H9 (cell line): ENCODE data around the gene PCCA. TPM values are rescaled to one million over a fixed set of nuclear protein-coding genes. Genes with fewer than 3 reads are reported as not detected.
A peak's percentile ranks its signal among the peaks of the same experiment; 100 is the strongest.

Experiments used
- DNase-seq: peaks from one replicate; pipeline ENCODE4 v3.0.0-alpha.2; 2017
- H2AFZ ChIP-seq: one replicate; pipeline ENCODE4 v1.6.1; 2013; ENCODE audit warnings: mild to moderate bottlenecking, low read length, control low read depth, moderate library complexity
- H2AK5ac ChIP-seq: 2 replicates; pipeline ENCODE4 v1.6.1; 2013; ENCODE audit warnings: low read length, control low read depth, mixed read lengths; ENCODE audit not compliant: insufficient read length
- H2BK120ac ChIP-seq: one replicate; pipeline ENCODE4 v1.6.1; 2013; ENCODE audit warnings: low read depth, mild to moderate bottlenecking, low read length, control low read depth, inconsistent platforms; ENCODE audit not compliant: poor library complexity, severe bottlenecking
- H2BK12ac ChIP-seq: 2 replicates; pipeline ENCODE4 v1.6.1; 2013; ENCODE audit warnings: low read length, control low read depth, mixed read lengths, low read depth; ENCODE audit not compliant: insufficient read length
- H2BK15ac ChIP-seq: 2 replicates; pipeline ENCODE4 v1.6.1; 2013; ENCODE audit warnings: low read depth, low read length, control low read depth
- H2BK20ac ChIP-seq: one replicate; pipeline ENCODE4 v1.6.1; 2013; ENCODE audit warnings: low read depth, mild to moderate bottlenecking, low read length, control low read depth, inconsistent platforms; ENCODE audit not compliant: poor library complexity, severe bottlenecking
- H2BK5ac ChIP-seq: 2 replicates; pipeline ENCODE4 v1.6.1; 2013; ENCODE audit warnings: low read length, control low read depth, mixed read lengths; ENCODE audit not compliant: insufficient read length
- H3K14ac ChIP-seq: 2 replicates; pipeline ENCODE4 v1.6.1; 2013; ENCODE audit warnings: low read length, control low read depth; ENCODE audit not compliant: insufficient read depth
- H3K18ac ChIP-seq: 2 replicates; pipeline ENCODE4 v1.6.1; 2013; ENCODE audit warnings: low read depth, mild to moderate bottlenecking, mixed read lengths, low read length, control low read depth; ENCODE audit not compliant: insufficient read length
- H3K23ac ChIP-seq: 2 replicates; pipeline ENCODE4 v1.6.1; 2013; ENCODE audit warnings: low read length, control low read depth, mixed read lengths, low read depth; ENCODE audit not compliant: insufficient read length
- H3K23me2 ChIP-seq: 2 replicates; pipeline ENCODE4 v1.6.1; 2013; ENCODE audit warnings: low read depth, mild to moderate bottlenecking, mixed read lengths, low read length, control low read depth; ENCODE audit not compliant: insufficient read length, poor library complexity, severe bottlenecking
- H3K27ac ChIP-seq: 2 replicates; pipeline ENCODE4 v1.5.1; 2013; ENCODE audit warnings: low read length, control low read depth, mixed read lengths, low read depth; ENCODE audit not compliant: insufficient read length
- H3K27me3 ChIP-seq: 2 replicates; pipeline ENCODE4 v1.6.1; 2013; ENCODE audit warnings: low read length, control low read depth, inconsistent platforms; ENCODE audit not compliant: insufficient read depth
- H3K4ac ChIP-seq: 2 replicates; pipeline ENCODE4 v1.6.1; 2013; ENCODE audit warnings: low read depth, mild to moderate bottlenecking, control low read depth, inconsistent platforms, low read length, moderate library complexity
- H3K4me1 ChIP-seq: 2 replicates; pipeline ENCODE4 v1.6.1; 2013; ENCODE audit warnings: low read length, control low read depth, inconsistent platforms; ENCODE audit not compliant: insufficient read depth
- H3K4me2 ChIP-seq: 2 replicates; pipeline ENCODE4 v1.6.1; 2013; ENCODE audit warnings: low read length, control low read depth, mixed read lengths; ENCODE audit not compliant: insufficient read length, insufficient read depth
- H3K56ac ChIP-seq: 2 replicates; pipeline ENCODE4 v1.6.1; 2013; ENCODE audit warnings: low read depth, mild to moderate bottlenecking, mixed read lengths, low read length, control low read depth; ENCODE audit not compliant: insufficient read length
- H3K79me1 ChIP-seq: 2 replicates; pipeline ENCODE4 v1.6.1; 2013; ENCODE audit warnings: low read depth, mild to moderate bottlenecking, moderate library complexity, low read length, control low read depth, inconsistent platforms; ENCODE audit not compliant: insufficient read depth, poor library complexity, severe bottlenecking
- H3K79me2 ChIP-seq: 2 replicates; pipeline ENCODE4 v1.6.1; 2013; ENCODE audit warnings: low read length, control low read depth, inconsistent platforms; ENCODE audit not compliant: insufficient read depth
- H3K9ac ChIP-seq: 2 replicates; pipeline ENCODE4 v1.6.1; 2013; ENCODE audit warnings: low read length, control low read depth, mixed read lengths; ENCODE audit not compliant: insufficient read length; ENCODE audit errors: extremely low read depth
- H3K9me3 ChIP-seq: one replicate; pipeline ENCODE4 v1.6.1; 2013; ENCODE audit warnings: low read depth, low read length, inconsistent platforms; ENCODE audit not compliant: control insufficient read depth
- H3T11ph ChIP-seq: one replicate; pipeline ENCODE4 v1.6.1; 2013; ENCODE audit warnings: mild to moderate bottlenecking, low read length, control low read depth, inconsistent platforms
- H4K20me1 ChIP-seq: one replicate; pipeline ENCODE4 v1.6.1; 2013; ENCODE audit not compliant: control insufficient read depth, insufficient read length, insufficient read depth
- H4K5ac ChIP-seq: 2 replicates; pipeline ENCODE4 v1.6.1; 2013; ENCODE audit warnings: low read depth, mild to moderate bottlenecking, mixed read lengths, low read length, control low read depth; ENCODE audit not compliant: insufficient read length
- H4K8ac ChIP-seq: replicated peaks from 2 replicates; pipeline ENCODE4 v1.6.1; 2013; ENCODE audit warnings: low read length, control low read depth, mixed read lengths, low read depth; ENCODE audit not compliant: insufficient read length
- H4K91ac ChIP-seq: 2 replicates; pipeline ENCODE4 v1.6.1; 2013; ENCODE audit warnings: low read depth, mild to moderate bottlenecking, moderate library complexity, mixed read lengths, low read length, control low read depth; ENCODE audit not compliant: insufficient read length
- H3K27ac Mint-ChIP-seq, 3 experiments: 2 replicates in 2 of 3; 3 replicates in 1 of 3; pipeline ENCODE4 v1.8.0; 2020 to 2021; ENCODE audit warnings: mixed read lengths in 3 of 3, mild to moderate bottlenecking in 1 of 3, moderate library complexity in 1 of 3
- H3K27me3 Mint-ChIP-seq: 2 replicates; pipeline ENCODE4 v1.8.0; 2021; ENCODE audit warnings: low read depth, mild to moderate bottlenecking, moderate library complexity, mixed read lengths
- H3K36me3 Mint-ChIP-seq, 3 experiments: 2 replicates in 2 of 3; 3 replicates in 1 of 3; pipeline ENCODE4 v1.8.0; 2020 to 2021; ENCODE audit warnings: low read depth in 3 of 3, mixed read lengths in 3 of 3; ENCODE audit not compliant: insufficient read depth in 1 of 3
- H3K4me1 Mint-ChIP-seq, 2 experiments: 2 replicates each; pipeline ENCODE4 v1.8.0; 2020; ENCODE audit warnings: mixed read lengths in 2 of 2
- H3K4me3 Mint-ChIP-seq, 2 experiments: 2 replicates in 1 of 2; 3 replicates in 1 of 2; pipeline ENCODE4 v1.8.0; 2020 to 2021; ENCODE audit warnings: mild to moderate bottlenecking in 2 of 2, mixed read lengths in 2 of 2, moderate library complexity in 1 of 2
- H3K9me3 Mint-ChIP-seq, 2 experiments: 2 replicates in 1 of 2; 3 replicates in 1 of 2; pipeline ENCODE4 v1.8.0; 2020; ENCODE audit warnings: mild to moderate bottlenecking in 2 of 2, mixed read lengths in 2 of 2, moderate library complexity in 1 of 2
- CTCF ChIP-seq: fragments of 200-600 bp; sonication (generic); conservative IDR thresholded peaks from 3 replicates; pipeline ENCODE4 v1.8.0; 2021; ENCODE audit warnings: antibody characterized with exemption, mild to moderate bottlenecking
- WGBS: extraction: QIAGEN DNeasy Blood & Tissue Kit; methylation state at CpG from one replicate; pipeline ENCODE4 v1.1.7; 2013; ENCODE audit warnings: missing lambda C conversion rate, low lambda C conversion rate, mixed read lengths; ENCODE audit not compliant: insufficient read length; ENCODE audit errors: extremely low coverage; 5-methylcytosine and 5-hydroxymethylcytosine counted together
- total RNA-seq: library from RNA; stranded (reverse); gene quantifications from 2 replicates; pipeline ENCODE4 v1.2.1, GENCODE V29; 2021

Gene PCCA
- total RNA-seq, 1 experiment from 2014 or later = 56.5 TPM

- no peak overlapping the region for H3T11ph ChIP-seq
- no peaks in the 10 kb centered on the region for H3K9me3 ChIP-seq
- H3K9ac ChIP-seq = no peak overlapping the region
- peaks cover 12% of the 10 kb centered on the region for H3K4me1 ChIP-seq
- no peak overlapping the region for H3K56ac ChIP-seq
- peak overlapping the region; percentile 12 for H3K4me2 ChIP-seq
- H3K23me2 ChIP-seq = no peaks in the 10 kb centered on the region
- Mint-ChIP-seq H3K27ac (peak overlapping the region; percentile 74 to 97 (median 94)), H3K36me3 (peaks cover 12 to 16% (median 13%) of the 10 kb centered on the region in 3 experiments), H3K4me1 (peaks cover 41 to 49% of the 10 kb centered on the region in 2 experiments), H3K4me3 (peak overlapping the region; percentile 2 to 4; a peak in 2 of 5 replicates), H3K9me3 (no peaks in the 10 kb centered on the region), H3K27me3 (no peaks in the 10 kb centered on the region)
- H2AFZ ChIP-seq = no peak overlapping the region
- no peaks in the 10 kb centered on the region for H4K20me1 ChIP-seq
- no peak overlapping the region for H2BK20ac ChIP-seq
- H3K79me1 ChIP-seq = no peaks in the 10 kb centered on the region
- no CpG with 5 or more reads among the region's 9 CpGs for WGBS
- no peak overlapping the region for H2BK5ac ChIP-seq
- H2BK12ac ChIP-seq = no peak overlapping the region
- H3K18ac ChIP-seq = no peak overlapping the region
- no peak overlapping the region for H2BK120ac ChIP-seq
- no peak overlapping the region for H4K8ac ChIP-seq
- H2BK15ac ChIP-seq = no peak overlapping the region
- DNase-seq = peak; percentile 59
- H3K79me2 ChIP-seq = no peaks in the 10 kb centered on the region; the same call in 1 of the 2 replicates
- no peak overlapping the region for H3K23ac ChIP-seq
- no peaks in the 10 kb centered on the region for H3K27me3 ChIP-seq
- no peak overlapping the region for H4K91ac ChIP-seq
- no peak overlapping the region for H3K14ac ChIP-seq
- no peak overlapping the region for H2AK5ac ChIP-seq
- no peak overlapping the region for H3K4ac ChIP-seq
- no peak overlapping the region for H4K5ac ChIP-seq
- peak overlapping the region; percentile 1 for H3K27ac ChIP-seq
- no peak for TF ChIP-seq CTCF
These were observed 350.5 kb downstream of the PCCA start for GRCh38 chr13:100439247-100439970.
